Smooth muscle cell (in vitro differentiated cells): ENCODE data around the gene PPP1R9A. TPM values are rescaled to one million over a fixed set of nuclear protein-coding genes. Genes with fewer than 3 reads are reported as not detected.

Source experiments
- DNase-seq: peaks from one replicate; lab custom pipeline; 2025; ENCODE audit not compliant: unreplicated experiment; lab: John Stamatoyannopoulos, UW
- H2AFZ ChIP-seq: fragments of 200-600 bp; sonication (generic); 2 replicates; pipeline ENCODE4 v1.6.0; 2016; ENCODE audit warnings: antibody characterized with exemption, low read depth, mild to moderate bottlenecking
- H3F3A ChIP-seq: fragments of 200-600 bp; sonication (generic); 2 replicates; pipeline ENCODE4 v1.6.0; 2017; ENCODE audit warnings: antibody characterized with exemption, low read depth
- H3K27ac ChIP-seq: fragments of 200-600 bp; sonication (generic); 2 replicates; pipeline ENCODE4 v1.5.1; 2016; ENCODE audit warnings: low read depth, mild to moderate bottlenecking
- H3K27me3 ChIP-seq: fragments of 200-600 bp; sonication (generic); 2 replicates; pipeline ENCODE4 v1.6.1; 2016; ENCODE audit warnings: low read depth, mild to moderate bottlenecking
- H3K36me3 ChIP-seq: fragments of 200-600 bp; sonication (generic); 2 replicates; pipeline ENCODE4 v1.5.1; 2016; ENCODE audit warnings: low read depth
- H3K4me1 ChIP-seq: fragments of 200-600 bp; sonication (generic); 2 replicates; pipeline ENCODE4 v1.5.1; 2016; ENCODE audit warnings: low read depth
- H3K4me2 ChIP-seq: fragments of 200-600 bp; sonication (generic); 2 replicates; pipeline ENCODE4 v1.6.0; 2016; ENCODE audit warnings: mild to moderate bottlenecking
- H3K4me3 ChIP-seq: fragments of 200-600 bp; sonication (generic); 2 replicates; pipeline ENCODE4 v1.5.1; 2016; ENCODE audit warnings: mild to moderate bottlenecking
- H3K79me2 ChIP-seq: fragments of 200-600 bp; sonication (generic); 2 replicates; pipeline ENCODE4 v1.6.0; 2016; ENCODE audit warnings: low read depth, mild to moderate bottlenecking
- H3K9ac ChIP-seq: fragments of 200-600 bp; sonication (generic); 2 replicates; pipeline ENCODE4 v1.6.0; 2016; ENCODE audit warnings: low read depth
- H3K9me3 ChIP-seq: fragments of 200-600 bp; sonication (generic); replicated peaks from 2 replicates; pipeline ENCODE4 v1.5.1; 2016; ENCODE audit warnings: low read depth
- H4K20me1 ChIP-seq: fragments of 200-600 bp; sonication (generic); 2 replicates; pipeline ENCODE4 v1.6.0; 2016; ENCODE audit warnings: low read depth
- WGBS: methylation state at CpG from one replicate; pipeline ENCODE4 v1.1.7; 2016; ENCODE audit warnings: low lambda C conversion rate; 5-methylcytosine and 5-hydroxymethylcytosine counted together
- polyA plus RNA-seq: library from polyadenylated mRNA; unstranded; fragments of >200 nt; fragmentation: Nextera tagmentation; extraction: Ambion mirVana; gene quantifications from 2 replicates; pipeline ENCODE4 v1.2.1, GENCODE V29; 2016
- total RNA-seq: library from RNA; depleted of rRNA; stranded (reverse); fragments of >200 nt; gene quantifications from 2 replicates; pipeline ENCODE4 v1.2.3, GENCODE V29; 2014
- TF ChIP-seq, protein P1 (sequence below): fragments of 200-600 bp; sonication (generic); IDR thresholded peaks from 2 replicates; pipeline ENCODE4 v1.5.1; 2017; ENCODE audit warnings: borderline replicate concordance, mild to moderate bottlenecking, antibody characterized with exemption; ENCODE audit not compliant: insufficient read depth, poor library complexity, severe bottlenecking

PPP1R9A gene
- total and polyA plus RNA-seq, 2 experiments from 2014 or later = 0.22 to 1.6 TPM

DNA sequence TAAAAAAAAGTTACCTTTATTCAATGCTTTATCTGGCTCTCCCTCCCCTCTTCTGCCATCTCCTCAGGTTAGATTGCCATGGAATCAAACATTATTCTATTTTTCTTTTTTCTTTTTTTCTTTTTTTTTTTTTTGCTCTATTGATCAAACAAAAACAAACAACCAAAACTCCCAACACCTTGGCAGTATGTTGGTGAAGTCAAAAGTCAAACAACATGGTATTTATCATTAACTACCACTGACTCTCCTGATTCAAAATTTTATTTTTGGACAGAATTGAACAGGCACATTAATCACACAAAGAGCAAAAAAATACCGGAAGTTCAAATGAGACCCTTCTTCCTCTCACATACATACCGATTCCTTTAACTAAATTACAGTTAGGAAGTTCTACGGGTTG is 410.6 kb downstream of the PPP1R9A start:
- no peaks in the 10 kb centered on the region for H4K20me1 ChIP-seq
- H3K27ac ChIP-seq = no peak overlapping the region
- DNase-seq = no peak
- WGBS = 91% methylated on average over 3 of the region's 3 CpGs
- peaks cover 8% of the 10 kb centered on the region for H3K4me1 ChIP-seq
- no peaks in the 10 kb centered on the region for H3K27me3 ChIP-seq
- no peaks in the 10 kb centered on the region for H3K36me3 ChIP-seq
- H3F3A ChIP-seq = peaks cover 6% of the 10 kb centered on the region
- H3K4me3 ChIP-seq = no peak overlapping the region
- no peak overlapping the region for H3K4me2 ChIP-seq
- TF ChIP-seq, protein P1, sequence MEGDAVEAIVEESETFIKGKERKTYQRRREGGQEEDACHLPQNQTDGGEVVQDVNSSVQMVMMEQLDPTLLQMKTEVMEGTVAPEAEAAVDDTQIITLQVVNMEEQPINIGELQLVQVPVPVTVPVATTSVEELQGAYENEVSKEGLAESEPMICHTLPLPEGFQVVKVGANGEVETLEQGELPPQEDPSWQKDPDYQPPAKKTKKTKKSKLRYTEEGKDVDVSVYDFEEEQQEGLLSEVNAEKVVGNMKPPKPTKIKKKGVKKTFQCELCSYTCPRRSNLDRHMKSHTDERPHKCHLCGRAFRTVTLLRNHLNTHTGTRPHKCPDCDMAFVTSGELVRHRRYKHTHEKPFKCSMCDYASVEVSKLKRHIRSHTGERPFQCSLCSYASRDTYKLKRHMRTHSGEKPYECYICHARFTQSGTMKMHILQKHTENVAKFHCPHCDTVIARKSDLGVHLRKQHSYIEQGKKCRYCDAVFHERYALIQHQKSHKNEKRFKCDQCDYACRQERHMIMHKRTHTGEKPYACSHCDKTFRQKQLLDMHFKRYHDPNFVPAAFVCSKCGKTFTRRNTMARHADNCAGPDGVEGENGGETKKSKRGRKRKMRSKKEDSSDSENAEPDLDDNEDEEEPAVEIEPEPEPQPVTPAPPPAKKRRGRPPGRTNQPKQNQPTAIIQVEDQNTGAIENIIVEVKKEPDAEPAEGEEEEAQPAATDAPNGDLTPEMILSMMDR = no peak
- no peak overlapping the region for H3K9ac ChIP-seq
- H3K79me2 ChIP-seq = no peaks in the 10 kb centered on the region
- H2AFZ ChIP-seq = no peak overlapping the region
- no peaks in the 10 kb centered on the region for H3K9me3 ChIP-seq

DNA sequence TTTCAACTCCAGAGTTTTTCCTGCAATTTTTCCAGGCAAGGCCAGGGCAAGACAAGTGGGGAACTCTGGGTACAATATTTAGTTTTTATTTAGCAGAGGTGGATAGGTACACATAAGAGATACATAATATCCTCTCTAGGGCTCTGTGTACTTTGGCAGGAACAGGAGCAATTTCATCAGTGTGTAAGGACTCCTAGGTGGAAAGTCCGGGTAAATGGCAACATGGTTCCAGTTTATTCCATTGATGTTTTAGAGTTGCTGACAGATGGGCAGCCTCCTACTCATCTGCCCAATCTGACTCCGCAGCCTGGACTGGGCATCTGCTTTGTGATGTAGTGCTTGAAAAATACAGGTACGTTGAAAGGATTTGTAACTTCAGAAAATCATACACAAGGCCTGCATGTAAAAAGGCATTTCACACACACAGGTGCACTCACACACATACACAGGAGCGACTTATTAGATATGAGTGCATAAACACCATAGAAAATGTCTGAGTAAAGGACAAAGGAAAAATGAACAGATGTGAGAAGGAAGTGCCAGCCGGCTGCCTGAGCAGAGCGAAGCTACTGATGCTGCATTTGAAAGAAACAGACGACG is 411.2 kb downstream of the PPP1R9A start:
- Histone ChIP-seq H3K79me2 (no peaks in the 10 kb centered on the region), H3K9ac (no peak overlapping the region), H3K4me1 (peaks cover 10% of the 10 kb centered on the region), H3K27me3 (no peaks in the 10 kb centered on the region), H4K20me1 (no peaks in the 10 kb centered on the region), H3K36me3 (no peaks in the 10 kb centered on the region), H3K4me2 (no peak overlapping the region), H3K27ac (no peak overlapping the region), H2AFZ (no peak overlapping the region), H3K4me3 (no peak overlapping the region), H3K9me3 (no peaks in the 10 kb centered on the region), H3F3A (peaks cover 6% of the 10 kb centered on the region)
- TF ChIP-seq, protein P1 = no peak
- no peak for DNase-seq
- WGBS = 88% methylated on average over 8 of the region's 8 CpGs

DNA sequence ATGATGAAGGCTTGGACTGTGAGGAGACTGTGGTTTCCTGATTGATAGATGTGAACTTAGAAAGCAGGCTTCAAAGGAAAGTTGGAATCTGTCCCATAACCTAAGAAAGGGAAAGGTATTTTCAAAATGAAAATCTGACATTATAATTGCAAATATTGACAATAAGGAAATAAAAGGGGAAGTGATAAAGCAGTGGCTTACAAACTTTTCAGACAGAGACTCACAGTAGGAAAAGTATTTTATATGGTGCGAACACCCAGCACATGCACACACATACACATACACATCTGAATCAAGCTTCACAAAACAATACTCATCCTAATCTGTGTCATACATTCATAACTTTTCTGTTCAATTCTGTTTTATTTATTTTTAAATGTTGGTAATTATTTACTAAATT is 412.2 kb downstream of the PPP1R9A start:
- Histone ChIP-seq H3F3A (peaks cover 6% of the 10 kb centered on the region), H3K4me2 (no peak overlapping the region), H3K4me1 (peaks cover 10% of the 10 kb centered on the region), H3K9ac (no peak overlapping the region), H2AFZ (no peak overlapping the region), H3K79me2 (no peaks in the 10 kb centered on the region), H3K9me3 (no peaks in the 10 kb centered on the region), H4K20me1 (no peaks in the 10 kb centered on the region), H3K27ac (no peak overlapping the region), H3K27me3 (peaks cover 6% of the 10 kb centered on the region), H3K36me3 (no peaks in the 10 kb centered on the region), H3K4me3 (no peak overlapping the region)
- TF ChIP-seq, protein P1 = no peak
- DNase-seq = no peak
- 93% methylated on average over 1 of the region's 1 CpG for WGBS

DNA sequence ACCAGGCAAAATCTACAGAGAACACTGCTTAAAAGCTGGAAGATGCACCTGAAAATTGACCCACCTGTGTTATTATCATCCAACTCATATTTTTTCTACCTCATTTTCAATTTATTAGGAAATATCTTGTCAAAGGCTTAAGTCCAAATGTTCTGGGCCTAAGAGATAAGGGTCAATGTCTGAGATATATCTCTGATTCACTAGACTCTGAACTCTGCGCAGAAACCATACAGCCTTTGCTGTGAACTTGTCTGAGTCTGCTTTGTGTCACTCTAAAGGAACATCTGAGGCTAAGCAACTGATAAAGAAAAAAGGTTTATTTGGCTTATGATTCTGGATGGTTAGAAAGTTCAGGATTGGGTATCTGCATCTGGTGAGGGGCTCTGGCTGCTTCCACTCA is 413.3 kb downstream of the PPP1R9A start:
- peaks cover 6% of the 10 kb centered on the region for H3F3A ChIP-seq
- WGBS = 42% methylated on average over 1 of the region's 1 CpG
- no peaks in the 10 kb centered on the region for H3K9me3 ChIP-seq

More for the DNA sequence above, 413.3 kb downstream of the PPP1R9A start:
- H3K9ac ChIP-seq = no peak overlapping the region
- peaks cover 6% of the 10 kb centered on the region for H3K27me3 ChIP-seq
- no peaks in the 10 kb centered on the region for H3K36me3 ChIP-seq
- peaks cover 10% of the 10 kb centered on the region for H3K4me1 ChIP-seq
- no peak for DNase-seq
- H3K27ac ChIP-seq = no peak overlapping the region
- no peak overlapping the region for H2AFZ ChIP-seq
- TF ChIP-seq, protein P1 = no peak
- H3K4me3 ChIP-seq = no peak overlapping the region
- no peak overlapping the region for H3K4me2 ChIP-seq
- H4K20me1 ChIP-seq = no peaks in the 10 kb centered on the region
- no peaks in the 10 kb centered on the region for H3K79me2 ChIP-seq
